Stimulated activated CD4-positive, alpha-beta T cell treated with anti-CD3 and anti-CD28 coated beads, Interleukin-1b, Interleukin-23, amount 100 ng/mL, for 1 hour (primary cell): ENCODE results near the gene ELOVL6.
A peak's percentile ranks its signal among the peaks of the same experiment; 100 is the strongest.
"Not testable (repeated sequence)": the region's sequence is repeated elsewhere in the genome, so short reads cannot be mapped to it uniquely, and the experiment has no call there.

Experiments
- DNase-seq, 2 donors: peaks; one replicate each; pipeline ENCODE4 v3.0.0-alpha.2; 2020; ENCODE audit warnings: low read depth in 2 of 2

Gene ELOVL6, protein sequence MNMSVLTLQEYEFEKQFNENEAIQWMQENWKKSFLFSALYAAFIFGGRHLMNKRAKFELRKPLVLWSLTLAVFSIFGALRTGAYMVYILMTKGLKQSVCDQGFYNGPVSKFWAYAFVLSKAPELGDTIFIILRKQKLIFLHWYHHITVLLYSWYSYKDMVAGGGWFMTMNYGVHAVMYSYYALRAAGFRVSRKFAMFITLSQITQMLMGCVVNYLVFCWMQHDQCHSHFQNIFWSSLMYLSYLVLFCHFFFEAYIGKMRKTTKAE

DNA sequence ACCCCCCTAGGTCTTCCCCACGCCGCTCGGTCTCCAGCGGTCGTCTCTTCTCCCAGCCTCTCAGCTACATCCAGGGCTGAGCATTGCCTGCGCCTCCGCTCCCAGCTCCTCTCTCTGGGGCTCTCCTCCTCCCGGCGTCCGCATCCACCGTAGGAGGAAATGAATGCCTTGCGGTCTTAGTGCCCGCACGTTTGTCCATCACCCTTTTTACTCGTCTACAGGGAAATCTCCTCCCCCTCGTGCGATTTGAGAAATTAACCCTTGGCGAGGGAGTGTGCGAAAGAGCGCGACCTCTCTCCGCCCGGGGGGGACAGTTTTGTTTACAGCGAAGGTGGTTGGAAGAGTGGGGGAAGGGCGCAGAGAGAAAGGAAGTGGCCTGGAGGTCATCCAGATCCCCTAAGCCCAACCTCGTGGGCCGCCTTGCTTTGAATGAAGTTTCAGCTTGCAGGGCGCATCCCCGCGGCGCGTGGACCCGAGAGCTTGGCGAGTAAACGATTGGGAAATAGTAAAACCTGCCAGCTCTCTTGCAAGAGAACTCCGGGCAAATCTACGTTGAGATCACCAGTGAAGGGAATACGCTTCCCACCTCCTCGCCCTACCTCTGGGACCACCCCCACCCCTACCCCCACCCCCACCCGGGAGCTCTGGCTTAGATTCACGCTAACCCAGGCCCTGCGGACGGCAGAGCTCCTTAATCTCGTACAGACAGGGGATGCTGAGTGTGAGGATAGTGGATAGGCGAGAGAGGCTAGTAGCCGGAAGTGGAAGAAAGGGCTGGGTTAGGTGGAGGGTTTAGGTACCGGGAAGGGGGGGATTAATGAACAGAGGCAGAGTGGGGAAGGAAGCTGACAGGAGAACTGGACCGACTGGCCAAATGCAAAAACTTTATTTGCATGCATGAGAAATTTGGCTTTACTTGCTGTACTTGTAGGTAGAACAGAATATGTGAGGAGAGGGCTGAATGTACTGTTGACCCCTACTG, at the start of gene ELOVL6:
Gene ELOVL6 (minus strand): TSS at position 181 of the 982 bp plus-strand sequence. CDS start 280 bp downstream, outside the sequence.
- peak in 1 of 2 donors; percentile 4 for DNase-seq

DNA sequence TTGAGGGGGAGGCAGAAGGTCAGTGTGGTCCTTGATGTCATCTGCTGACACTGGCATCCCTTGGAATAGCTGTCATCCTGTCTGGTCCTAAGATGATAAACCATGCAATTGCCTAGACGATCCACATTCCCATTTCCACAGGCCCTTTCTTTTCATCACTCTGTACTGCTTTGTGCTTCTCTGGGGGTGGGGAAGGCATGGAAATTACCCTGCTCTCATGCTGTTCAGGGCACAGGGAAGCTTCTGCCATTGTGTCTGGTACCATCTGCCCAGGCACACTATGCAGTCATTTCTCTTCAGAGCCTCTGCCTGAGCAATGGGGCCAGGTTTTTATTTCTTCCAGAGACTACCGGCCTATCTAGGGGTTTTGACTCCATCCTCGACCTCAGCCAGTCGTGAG, 49.7 kb upstream of the ELOVL6 start:
- DNase-seq: no peak

DNA sequence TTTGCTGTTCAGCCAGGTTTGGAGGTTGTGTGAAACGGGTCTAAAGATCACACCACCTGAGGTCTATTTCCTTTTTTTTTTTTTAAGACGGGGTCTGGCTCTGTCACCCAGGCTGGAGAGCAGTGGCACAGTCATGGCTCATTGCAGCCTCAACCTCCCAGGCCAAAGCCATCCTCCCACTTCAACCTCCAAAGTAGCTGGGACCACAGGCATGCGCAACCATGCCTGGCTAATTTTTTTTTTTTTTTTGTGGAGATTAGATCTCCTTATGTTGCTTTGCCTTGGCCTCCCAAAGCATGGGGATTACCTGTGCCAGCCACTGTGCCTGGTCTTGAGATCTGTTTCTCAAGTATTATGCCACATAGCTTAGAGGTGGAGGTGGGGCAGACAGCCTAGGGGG, 49.2 kb upstream of the ELOVL6 start:
- no peak for DNase-seq

DNA sequence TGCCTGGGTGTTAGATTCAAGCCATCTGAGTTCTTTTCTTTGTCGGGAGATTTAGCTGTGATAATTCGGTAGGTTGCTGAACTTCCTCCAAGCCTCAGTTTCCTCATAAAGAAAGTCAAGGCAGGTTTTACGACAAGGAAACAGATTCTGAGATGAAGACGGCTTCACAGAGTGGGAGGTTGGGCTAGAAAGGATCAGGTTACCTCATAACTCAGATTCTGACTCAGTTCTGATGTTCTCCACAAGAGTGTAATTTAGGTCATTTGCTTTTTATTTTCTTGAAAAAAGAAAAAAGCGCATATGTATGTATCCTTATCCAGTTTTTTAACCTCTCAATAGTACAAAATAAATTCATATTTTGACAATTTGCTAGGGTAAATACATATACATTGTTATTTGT, 47.2 kb upstream of the ELOVL6 start:
- no peak for DNase-seq

DNA sequence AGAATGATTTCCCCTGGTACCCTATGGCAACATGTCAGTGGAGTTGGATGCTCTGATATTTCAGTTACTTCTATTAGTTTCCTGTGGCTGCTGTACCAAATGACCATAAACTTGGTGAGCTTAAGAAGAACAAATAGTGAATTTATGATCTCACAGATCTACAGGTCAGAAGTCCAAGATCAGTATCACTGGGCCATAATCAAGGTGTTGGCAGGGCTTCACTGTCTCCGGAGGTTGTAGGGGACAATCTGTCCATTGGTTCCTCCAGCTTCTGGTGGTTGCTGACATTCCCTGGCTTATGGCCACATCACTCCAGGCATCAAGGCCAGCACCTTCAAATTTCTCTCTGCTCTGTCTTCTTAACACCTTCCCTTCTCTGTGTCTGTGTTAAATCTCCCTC, 37.9 kb upstream of the ELOVL6 start:
- DNase-seq: no peak

DNA sequence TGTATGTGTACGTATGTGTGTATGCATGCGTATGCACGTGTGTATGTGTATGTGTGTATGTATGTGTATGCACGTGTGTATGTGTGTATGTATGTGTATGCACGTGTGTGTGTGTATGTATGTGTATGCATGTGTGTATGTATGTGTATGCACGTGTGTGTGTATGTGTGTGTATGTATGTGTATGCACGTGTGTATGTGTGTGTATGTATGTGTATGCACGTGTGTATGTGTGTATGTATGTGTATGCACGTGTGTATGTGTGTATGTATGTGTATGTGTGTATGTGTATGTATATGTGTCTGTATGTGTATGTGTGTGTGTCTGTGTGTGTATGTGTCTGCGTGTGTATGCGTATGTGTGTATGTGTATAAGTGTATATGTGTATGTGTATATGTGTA, 35.2 kb upstream of the ELOVL6 start:
- DNase-seq: not testable (repeated sequence)

DNA sequence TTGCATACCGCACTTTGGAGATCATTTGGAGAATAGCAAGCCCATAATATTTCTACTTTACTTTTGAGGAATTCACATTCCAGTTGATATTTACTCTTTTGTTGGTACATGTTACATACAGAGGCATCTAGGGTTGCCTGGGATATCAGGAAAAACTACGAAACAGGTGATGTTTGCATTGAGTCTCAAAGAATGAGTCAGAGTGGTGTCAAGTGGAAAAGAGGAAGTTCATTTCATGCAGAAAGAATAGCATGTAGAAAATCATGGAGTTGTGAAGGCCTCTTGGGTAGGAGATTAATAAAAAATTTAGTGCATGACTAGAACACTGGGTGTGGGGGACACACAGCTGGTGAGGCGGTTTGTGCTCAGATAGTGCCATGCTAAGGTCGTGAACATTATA, 33.5 kb upstream of the ELOVL6 start:
- DNase-seq: no peak

DNA sequence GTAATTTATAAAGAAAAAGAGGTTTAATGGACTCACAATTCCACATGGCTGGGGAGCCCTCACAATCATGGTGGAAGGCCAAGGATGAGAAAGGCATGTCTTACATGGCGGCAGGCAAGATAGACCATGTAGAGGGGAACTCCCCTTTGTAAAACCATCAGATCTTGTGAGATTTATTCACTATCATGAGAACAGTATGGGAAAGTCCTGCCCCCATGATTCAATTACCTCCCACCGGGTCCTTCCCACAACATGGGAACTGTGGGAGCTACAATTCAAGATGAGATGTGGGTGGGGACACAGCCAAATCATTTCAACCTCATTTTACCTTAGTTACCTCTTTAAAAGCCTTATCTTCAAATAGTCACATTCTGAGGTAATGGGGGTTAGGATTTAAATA, 30.9 kb upstream of the ELOVL6 start:
- no peak for DNase-seq

DNA sequence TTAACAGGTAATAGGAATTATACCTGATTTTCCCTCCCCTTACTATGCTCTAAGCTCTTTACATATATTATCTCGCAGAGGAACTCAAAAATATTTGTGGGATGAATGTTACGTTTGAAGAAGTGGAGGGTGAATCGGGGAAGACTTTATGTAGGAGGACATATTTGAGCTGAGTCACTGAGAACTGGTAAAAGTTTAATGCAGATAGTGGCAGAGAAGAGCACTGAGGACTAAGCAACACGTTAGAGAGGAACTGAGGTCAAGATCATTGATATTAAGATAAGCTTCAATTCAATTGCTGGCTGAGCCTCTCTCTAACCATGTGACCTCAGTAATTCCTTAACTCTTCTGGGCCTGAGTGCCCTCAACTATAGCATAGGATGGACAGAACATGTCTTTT, 26.4 kb upstream of the ELOVL6 start:
- no peak for DNase-seq

DNA sequence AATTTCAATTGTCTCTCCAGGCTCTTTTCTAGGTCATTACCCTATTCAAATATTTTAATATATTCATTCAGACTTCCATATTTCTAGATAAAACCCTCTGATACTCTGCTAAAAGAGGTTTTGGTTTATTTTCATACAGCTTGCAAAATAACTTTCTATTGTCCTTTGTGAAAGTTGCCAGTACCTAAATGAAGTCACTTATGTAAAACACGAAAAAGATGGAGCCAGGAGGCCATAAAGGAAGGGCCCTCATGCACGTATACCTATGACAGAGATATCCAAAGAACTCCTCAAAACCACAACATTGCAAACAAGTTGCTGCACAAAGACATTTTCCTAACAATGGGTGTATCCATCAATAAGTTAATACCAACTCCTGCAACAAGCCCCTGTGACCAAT, 25.7 kb upstream of the ELOVL6 start:
- DNase-seq: no peak

DNA sequence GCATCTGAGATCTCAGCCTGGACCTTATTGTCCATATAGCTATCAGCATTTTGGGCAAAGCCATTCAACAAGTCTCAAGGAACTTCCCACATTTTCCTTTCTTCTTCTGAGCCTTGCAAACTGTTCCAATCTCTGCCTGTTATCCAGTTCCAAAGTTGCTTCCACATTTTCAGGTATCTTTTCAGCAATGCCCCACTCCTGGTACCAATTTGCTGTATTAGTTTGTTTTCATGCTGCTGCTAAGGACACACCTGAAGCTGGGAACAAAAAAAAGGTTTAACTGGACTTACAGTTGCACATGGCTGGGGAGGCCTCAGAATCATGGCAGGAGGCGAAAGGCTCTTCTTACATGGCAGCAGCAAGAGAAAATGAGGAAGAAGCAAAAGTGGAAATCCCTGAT, 20.5 kb upstream of the ELOVL6 start:
- not testable (repeated sequence) for DNase-seq

DNA sequence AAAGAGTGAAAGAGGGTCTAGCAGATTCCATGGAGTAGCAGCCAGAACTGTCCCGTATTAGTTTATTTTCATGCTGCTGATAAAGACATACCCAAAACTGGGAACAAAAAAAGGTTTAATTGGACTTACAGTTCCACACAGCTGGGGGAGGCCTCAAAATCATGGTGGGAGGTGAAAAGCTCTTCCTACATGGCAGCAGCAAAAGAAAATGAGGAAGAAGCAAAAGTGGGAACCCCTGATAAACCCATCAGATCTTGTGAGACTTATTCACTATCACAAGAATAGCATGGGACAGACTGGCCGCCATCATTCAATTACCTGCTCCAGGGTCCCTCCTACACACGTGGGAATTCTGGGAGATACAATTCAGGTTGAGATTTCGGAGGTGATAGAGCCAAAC, 18.8 kb upstream of the ELOVL6 start:
- DNase-seq: not testable (repeated sequence)

DNA sequence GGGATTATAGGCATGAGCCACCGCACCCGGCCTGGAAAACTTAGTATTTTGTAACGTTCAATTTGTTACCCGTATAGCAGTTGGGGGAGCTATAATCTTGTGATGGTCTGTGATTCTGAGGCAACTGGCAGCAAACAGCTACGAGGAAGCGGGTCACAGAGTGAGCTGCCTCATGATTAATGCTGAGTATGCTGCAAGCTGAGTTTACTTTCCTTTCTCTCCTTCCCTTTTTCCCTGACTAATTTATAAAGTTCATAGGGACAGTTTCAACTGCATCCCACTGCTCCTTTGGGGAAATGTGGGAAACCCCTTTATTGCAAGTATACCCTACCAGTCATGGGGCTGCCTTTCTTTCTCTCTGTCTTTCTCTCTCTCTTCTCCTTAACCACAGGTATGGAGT, 17.7 kb upstream of the ELOVL6 start:
- no peak for DNase-seq

DNA sequence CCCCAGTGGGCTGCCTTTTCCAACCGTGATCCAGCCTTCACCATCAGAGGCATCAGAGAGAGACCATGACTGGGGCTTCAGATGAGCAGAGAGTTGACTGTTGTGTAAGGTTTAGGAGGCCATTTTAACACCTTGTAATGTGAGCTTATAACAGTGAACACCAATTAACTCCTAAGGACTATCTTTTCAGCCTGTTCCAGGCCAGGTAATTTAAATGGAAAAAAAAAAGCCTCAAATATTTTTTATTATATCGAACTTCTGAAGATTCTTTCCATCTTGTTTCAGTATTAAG, 13.3 kb upstream of the ELOVL6 start:
- DNase-seq: no peak

DNA sequence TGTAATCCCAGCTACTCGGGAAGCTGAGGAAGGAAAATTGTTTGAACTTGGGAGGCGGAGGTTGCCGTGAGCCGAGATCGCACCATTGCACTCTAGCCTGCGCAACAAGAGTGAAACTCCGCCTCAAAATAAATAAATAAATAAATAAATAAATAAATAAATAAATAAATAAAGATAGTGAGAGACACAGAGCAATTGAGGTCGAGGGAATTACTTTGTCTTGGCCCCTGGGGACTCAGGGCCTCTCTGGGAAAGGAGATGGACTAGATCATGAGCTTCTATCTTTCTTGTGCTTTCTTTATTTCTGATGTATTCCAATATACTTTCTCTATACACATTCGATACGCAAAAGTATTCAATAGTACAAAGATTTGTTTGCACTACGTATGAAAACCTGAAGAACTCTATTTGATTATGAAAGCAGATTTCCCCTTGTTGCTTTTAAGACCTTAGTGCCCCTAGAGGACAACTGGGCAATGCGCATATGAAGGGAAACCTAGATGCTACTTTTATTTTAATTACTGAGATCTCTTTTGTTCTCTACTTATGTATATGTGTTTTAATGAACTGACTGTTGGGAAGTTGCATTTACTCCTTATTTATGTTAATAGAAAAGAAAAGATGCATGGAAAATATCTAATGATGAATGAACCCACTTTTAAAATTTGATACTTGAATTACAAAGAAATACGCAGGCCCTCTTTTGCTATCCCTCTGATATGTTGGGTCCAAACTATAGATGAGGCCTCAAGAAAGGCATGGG, 12.8 kb upstream of the ELOVL6 start:
- no peak for DNase-seq

DNA sequence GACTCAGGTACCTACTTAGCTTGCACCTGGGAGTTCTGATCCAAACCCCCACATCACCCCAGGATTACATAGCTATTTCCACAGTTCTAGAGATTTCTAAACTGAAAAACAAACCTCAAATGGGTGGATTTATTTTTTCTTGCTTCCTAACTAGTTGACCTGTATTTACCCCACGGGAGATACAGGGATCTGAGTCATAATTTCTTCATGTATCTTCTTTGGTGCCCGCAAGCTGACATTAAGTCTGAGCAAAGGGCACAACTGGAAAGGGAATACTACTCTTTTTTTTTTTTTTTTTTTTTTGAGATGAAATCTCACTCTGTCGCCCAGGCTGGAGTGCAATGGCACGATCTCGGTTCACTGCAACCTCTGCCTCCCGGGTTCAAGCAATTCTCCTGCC, 10.0 kb upstream of the ELOVL6 start:
- no peak for DNase-seq

DNA sequence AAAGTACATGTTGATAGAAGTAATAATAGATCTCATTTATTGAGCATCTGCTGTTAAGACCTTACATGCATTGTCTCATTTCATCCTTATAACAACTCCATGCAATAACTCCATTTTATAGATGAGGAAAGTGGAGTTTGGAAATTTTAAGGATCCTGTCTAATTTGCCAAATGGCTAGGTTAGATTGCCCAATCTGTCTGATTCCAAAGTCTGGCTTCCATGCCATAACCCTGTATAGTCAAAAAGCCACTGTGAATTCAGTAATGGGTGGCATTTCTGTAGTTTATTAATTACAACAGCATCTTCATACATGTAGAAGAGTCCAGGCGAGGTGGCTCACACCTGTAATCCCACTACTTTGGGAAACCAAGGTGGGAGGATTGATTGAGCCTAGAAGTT, 8.8 kb upstream of the ELOVL6 start:
- DNase-seq: no peak

DNA sequence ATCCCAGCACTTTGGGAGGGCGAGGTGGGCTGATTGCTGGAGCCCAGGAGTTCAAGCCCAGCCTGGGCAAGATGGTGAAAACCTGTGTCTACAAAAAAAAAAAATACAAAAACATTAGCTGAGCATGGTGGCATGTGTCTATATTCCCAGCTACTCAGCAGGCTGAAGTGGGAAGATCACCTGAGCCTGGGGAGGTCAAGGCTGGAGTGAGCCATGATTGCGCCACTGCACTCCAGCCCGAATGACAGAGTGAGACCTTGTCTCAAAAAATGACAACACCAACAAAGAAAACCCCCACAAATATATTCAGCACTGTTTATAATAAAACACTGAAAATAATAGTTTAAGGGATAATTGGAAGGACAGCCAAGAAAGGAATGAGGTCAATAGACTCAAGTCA, 3.6 kb upstream of the ELOVL6 start:
- DNase-seq: no peak

DNA sequence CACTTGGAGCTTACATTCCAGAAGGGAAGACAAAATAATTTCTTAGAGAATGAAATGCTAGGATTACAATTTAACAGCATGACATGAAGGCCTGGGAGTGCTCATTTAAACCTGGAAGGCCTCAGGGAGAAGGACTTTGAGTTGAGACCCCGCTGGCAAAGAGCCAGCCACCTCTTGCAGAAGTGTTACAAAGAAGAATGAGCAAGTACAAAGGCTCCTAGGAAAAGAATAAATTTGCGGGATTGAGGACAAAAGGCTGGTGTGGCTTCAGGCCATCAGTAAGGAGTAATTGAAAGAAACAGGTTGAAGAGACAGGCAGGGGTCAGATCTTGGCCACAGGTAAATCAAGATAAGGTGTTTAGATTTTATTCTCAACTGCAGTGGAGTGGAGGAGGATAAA, 3.1 kb upstream of the ELOVL6 start:
- no peak for DNase-seq

DNA sequence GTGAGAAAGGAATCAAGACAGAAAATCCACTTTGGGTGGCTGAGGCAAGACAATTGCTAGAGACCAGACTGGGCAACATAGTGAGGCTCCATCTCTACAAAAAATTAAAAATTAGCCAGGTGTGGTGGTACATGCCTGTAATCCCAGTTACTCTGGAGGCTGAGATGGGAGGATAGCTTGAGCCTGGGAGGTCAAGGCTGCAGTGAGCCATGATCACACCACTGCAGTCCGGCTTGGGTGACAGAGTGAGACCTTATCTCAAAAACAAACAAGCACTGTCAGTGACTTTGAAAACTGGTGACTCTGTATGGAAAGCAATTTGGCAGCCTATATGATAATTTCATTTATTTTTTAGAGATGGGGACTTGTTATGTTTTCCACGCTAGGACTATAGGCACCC, 2.3 kb upstream of the ELOVL6 start:
- no peak for DNase-seq

DNA sequence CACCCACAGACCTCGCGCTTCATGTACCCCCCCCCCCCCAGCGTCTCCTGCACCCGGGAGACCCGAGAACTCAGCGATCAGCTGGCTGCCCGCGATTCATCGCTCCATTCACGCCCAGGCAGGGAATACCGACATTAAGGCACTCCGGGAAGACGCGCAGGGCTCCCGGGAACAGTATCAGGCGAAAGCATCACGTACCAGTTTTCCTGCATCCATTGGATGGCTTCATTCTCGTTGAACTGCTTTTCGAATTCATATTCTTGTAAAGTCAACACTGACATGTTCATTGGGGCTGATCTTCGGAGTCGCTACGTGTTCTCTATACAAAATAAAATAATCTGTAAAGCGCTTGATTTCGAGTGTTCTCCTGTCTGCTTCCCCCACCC, 373 bp downstream of the ELOVL6 start:
- no peak for DNase-seq

DNA sequence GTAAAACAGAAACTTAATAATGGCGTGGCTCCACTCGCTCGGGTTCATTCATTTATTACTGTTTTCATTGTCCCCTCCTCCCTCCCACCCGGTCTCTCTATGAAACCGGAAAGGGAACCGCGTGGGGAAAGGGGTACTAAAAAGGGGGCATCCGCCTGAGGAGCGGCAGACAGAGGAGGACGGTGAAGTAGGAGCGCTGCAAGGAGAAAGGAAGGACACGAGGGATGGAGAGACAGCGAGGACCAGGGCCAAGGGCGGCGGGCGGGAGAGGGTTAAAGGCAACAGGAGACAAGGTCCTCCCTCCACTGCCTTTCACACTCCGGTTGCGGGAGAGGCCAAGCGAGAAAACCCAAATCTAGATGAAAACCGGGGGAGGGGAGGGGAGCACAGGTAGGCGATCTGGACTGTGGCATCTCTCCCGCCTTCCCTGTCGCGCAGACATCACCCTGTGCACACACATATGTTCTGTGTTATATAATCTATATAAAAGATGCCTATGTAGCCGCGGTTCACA, 829 bp downstream of the ELOVL6 start:
- peak in 1 of 2 donors; percentile 24 for DNase-seq
